ENCODE results near the gene LRP1-AS.

- TF ChIP-seq EZH2phosphoT487 (IDR thresholded peaks at IDR 0.05; ENCODE audit: borderline replicate concordance, low read length) (no peak), CTCF (conservative IDR thresholded peaks at IDR 0.05; ENCODE audit: low read depth, low read length) (no peak), EZH2 (IDR thresholded peaks at IDR 0.05; ENCODE audit: low read length, unreplicated experiment) (no peak)
These were observed 47.8 kb upstream of the LRP1-AS start for GRCh38 chr12:57195186-57195585.
